HG02610 (cell line): ENCODE data around the gene EPM2A.

Experiments used
- ATAC-seq: cut with Tn5 transposase; IDR thresholded peaks from one replicate; pipeline ENCODE4 v1.9.1; 2021; ENCODE audit warnings: mild to moderate bottlenecking, moderate library complexity; ENCODE audit not compliant: unreplicated experiment

The EPM2A gene

GRCh38 chr6:145620088-145620487, 115.2 kb downstream of the EPM2A start:
- no peak for ATAC-seq

- no peak for ATAC-seq
These were observed 125.8 kb downstream of the EPM2A start for GRCh38 chr6:145609521-145609920.

- no peak for ATAC-seq
These were observed 126.5 kb downstream of the EPM2A start for GRCh38 chr6:145608850-145609249.

- no peak for ATAC-seq
These were observed 131.3 kb downstream of the EPM2A start for GRCh38 chr6:145603991-145604390.

- ATAC-seq: no peak
These were observed 131.9 kb downstream of the EPM2A start for GRCh38 chr6:145603424-145603833.

GRCh38 chr6:145602726-145603326, 132.5 kb downstream of the EPM2A start:
- no peak for ATAC-seq

- no peak for ATAC-seq
These were observed 133.9 kb downstream of the EPM2A start for GRCh38 chr6:145601397-145601796.

GRCh38 chr6:145600299-145600698, 135.0 kb downstream of the EPM2A start:
- ATAC-seq: no peak

GRCh38 chr6:145588981-145589380, 146.3 kb downstream of the EPM2A start:
- ATAC-seq: no peak

- ATAC-seq: no peak
These were observed 148.0 kb downstream of the EPM2A start for GRCh38 chr6:145587334-145587733.

GRCh38 chr6:145583753-145584152, 151.6 kb downstream of the EPM2A start:
- ATAC-seq: no peak
